ENCODE data around the gene FAR2.
"Not testable (repeated sequence)": the region's sequence is repeated elsewhere in the genome, so short reads cannot be mapped to it uniquely, and the experiment has no call there.

Gene FAR2

DNA sequence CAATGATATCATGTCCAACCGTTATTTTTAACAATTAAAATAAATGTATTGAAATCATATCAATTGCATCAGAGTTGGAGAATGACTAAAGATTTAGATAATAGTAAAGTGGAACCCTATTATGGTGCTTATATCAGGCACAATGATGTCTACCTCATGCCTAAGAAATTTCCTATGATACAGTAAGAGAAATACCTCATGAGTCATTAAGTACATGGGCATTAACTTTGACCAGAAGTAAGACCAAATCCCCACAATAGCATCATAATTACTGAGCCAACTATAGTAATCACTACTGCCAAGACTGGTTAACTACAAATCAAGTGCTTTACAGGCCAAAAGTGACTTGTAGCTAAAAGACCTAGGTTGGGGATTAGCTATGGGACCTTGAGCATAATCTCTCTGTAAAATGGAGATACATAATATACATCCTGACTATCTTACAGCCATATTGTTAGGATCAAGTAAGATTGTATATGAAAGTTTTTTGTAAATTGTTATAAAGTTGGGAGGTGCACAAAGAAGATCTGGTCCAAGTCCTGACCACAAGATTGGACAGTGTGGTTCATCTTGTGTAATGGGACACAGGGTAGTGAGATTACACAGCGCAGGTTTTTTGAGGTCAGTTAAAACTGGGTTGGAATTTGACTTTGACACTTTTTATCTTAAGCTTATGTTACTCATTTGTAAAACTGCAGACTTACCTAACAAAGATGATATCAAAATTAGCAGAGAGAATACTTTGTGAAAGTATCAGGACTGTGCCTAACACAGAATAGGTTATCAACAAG, 171.4 kb downstream of the FAR2 start:
- peak; percentile 79 for DNase-seq (ENCODE audit: low read depth, low spot score)

DNA sequence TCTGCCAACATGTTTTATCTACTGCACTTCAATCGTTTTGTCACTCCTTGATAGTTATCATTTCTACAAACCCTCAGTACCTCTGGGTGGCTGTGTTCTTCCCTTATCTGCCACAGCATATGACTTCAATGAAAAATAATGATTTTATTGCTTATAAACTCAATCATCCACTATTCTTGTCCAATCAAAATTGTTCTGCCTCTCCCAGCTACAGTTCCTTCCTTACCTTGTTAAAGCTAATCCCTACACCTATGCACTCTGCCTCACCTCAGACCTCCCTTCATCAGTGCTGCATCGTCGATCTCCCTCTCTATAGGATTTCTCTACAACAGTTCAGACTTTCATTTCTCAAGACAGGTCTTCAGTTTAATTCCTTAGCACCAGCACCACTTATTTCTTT, 173.1 kb downstream of the FAR2 start:
- DNase-seq (ENCODE audit: low read depth, low spot score) = no peak

DNA sequence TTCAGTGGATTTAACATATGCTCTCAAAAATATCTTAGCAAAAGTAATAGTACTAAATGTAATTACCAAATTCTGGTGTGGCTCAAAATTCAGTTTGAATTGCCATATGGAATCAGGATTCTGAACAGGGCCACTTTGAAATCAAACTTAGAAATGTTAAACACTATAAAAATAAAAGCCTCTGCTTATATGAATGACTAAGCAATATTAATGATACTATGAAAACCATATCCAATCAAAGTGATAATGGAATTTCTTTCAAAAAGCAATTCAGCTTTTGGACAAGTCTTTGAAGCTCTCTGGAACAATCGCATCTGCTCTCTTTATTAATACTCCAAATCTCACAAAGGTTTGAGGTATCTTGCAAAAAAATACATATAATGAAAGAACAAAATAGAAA, 180.3 kb downstream of the FAR2 start:
- no peak for DNase-seq (ENCODE audit: low read depth, low spot score)

DNA sequence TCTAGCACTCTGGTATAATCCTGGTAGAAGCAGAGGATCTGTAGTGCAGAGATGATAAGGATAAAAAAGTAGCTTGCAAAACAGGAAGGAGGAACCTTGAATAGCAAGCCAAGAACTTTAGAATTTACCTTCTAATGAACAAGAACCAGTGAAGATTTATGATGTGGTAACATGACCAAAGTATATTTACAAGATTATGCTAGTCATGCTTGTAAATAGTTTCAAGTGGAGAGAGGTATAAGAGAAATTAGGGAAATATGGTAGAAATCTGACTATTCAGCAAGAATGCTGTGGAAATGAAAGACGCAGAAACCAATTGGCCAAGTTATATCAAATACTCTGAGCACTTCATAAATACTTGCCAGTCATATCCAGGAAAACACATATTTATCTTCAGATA, 184.1 kb downstream of the FAR2 start:
- no peak for DNase-seq (ENCODE audit: low read depth, low spot score)

DNA sequence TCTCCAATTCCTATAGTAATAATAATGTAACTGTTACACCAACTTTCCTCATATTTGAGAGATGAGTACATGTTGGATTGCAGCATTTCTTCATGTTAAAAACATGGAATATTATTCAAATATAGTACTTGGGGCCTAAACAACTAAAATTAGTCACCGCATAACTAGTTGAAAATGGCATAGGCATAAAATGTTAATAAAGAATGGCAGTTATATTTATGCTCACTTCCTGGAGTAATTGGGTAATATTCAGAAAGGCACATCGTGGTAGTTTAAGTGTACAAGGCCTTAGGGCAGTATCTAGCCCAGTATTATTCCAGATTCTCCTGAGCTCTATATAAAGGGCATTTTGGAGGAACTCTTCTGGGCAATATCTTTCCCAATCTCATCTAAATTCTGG, 185.9 kb downstream of the FAR2 start:
- no peak for DNase-seq (ENCODE audit: low read depth, low spot score)

DNA sequence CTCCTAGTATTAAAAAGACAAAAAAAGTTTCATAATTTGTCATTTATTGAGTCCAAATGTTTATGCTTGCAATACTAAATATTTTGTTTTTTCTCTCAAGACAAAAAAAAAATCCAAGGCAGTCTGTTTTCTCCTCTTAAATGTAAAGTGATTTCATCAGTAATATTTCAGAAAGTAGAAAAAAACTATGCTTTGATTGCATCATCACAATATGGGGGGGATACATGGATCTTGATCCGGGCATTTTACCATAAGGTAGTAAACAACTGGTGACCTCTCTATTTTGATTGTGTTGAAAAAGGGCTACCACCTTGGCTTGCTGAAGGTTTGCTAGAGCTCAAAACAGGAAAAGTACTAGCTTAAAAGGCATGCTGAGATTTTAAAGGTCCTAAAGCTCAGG, 188.2 kb downstream of the FAR2 start:
- DNase-seq (ENCODE audit: low read depth, low spot score) = no peak

DNA sequence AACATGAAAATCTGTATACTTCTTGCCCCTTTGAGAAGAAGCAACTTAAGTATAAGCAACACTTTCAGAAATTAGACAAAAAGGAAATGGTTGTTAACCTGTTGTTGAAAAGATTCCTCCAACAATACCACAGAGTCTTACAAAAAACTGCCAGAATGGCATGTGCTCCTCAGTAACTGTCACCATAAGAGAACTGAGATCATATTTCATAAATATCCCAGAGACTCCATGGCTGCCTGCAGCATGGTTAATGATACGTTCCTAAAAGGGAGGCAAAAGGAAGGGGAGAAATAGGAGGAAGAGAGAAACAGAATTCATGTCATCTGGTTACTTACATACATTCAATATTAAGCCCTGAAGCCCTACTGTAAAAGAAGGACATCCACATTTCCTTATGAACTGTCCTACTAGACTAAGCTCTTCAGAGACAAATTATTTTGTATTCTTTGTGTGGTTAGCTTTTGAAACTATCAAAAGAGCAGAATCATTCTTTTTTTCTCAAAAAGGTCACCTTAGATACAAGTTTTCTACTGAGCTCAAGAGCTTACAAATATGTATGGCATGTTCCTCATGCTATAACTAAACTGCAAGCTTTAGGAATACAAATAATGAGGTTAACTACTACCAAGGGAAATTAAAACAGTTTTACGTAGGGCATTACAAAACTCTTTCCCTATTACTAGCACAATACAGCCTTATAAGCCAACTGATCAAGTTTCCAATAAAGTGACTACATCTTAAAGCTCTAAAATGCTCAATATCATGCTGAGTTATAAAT, 194.1 kb downstream of the FAR2 start:
- DNase-seq (ENCODE audit: low read depth, low spot score) = no peak

DNA sequence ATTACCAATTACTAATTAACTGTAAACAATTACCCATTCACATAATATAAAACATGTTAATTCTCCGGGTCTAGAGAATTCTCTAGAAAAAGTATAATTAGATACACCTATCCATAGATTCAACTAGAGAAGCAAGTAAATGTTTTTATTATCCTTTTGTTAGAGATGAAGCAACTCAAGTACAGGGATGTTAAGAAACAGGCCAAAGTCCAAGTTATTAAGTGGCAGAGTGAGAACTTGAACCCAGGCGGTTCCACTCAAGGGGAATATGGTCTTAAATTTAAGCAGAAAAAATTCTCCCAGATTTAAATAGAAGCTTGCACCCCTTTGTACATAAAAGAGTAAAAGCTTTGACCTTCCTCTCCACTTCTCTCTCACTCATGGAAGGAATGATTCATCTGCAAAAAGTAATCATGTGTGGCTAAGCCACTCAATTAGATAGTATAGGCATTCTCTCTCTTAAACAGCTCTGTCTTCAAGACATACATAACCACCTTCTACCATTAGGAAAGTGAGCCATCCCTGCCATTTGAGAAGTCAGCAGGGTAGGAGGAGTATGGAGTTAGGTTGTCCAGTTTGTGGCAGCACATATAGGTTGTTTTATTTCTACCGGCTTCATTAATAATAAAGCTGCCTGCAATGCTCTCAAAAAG, 197.8 kb downstream of the FAR2 start:
- DNase-seq (ENCODE audit: low read depth, low spot score) = peak; percentile 12

DNA sequence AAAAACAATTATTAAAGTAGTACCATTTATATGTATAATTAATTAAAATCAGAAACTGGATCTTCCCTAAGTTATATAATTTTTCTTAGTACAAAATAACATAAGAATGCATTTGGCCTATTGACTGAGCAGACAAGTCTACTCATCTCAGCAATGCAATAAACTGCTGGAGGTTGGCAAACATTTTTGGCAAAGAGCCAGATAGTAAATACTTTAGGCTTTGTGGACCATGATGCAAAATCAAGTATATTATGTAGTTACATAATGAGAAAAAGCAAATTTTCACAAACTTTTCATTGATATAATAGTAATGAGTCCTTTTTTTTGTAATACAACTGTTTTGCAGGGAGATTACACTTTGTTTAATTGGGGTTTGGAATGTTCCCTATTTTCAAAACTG, 201.0 kb downstream of the FAR2 start:
- peak; percentile 48 for DNase-seq (ENCODE audit: low read depth, low spot score)

DNA sequence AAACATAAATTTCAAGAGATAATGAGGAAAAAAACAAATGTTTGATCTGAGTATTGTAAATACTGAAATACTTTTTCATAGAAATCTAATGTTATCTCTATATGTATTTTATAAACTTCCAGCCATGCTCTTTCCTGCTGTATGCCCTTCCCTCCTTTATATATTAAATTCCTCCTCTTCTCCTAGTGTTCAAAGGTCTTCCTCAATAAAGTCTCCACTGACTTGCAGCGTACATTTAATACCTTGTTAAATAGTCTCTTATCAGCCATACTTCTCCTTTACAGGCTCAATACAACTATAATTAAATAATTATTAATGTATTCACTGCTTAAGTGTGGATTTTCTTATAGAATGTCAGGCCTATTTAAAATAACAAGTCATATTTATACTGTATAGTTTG, 205.9 kb downstream of the FAR2 start:
- no peak for DNase-seq (ENCODE audit: low read depth, low spot score)

DNA sequence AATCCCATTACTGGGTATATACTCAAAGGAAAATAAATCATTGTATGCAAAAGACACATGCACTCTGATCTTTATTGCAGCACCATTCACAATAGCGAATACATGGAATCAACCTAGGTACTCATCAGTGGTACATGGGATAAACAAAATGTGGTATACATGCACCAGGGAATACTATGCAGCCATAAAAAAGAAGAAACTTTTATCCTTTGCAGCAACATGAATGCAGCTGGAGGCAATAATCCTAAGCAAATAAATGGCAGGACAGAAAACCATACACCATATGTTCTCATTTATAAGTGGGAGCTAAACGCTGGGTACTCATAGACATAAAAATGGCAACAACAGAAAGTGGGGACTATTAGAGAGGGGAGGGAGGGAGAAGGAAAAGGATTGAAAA, 216.0 kb downstream of the FAR2 start:
- no peak for DNase-seq (ENCODE audit: low read depth, low spot score)

DNA sequence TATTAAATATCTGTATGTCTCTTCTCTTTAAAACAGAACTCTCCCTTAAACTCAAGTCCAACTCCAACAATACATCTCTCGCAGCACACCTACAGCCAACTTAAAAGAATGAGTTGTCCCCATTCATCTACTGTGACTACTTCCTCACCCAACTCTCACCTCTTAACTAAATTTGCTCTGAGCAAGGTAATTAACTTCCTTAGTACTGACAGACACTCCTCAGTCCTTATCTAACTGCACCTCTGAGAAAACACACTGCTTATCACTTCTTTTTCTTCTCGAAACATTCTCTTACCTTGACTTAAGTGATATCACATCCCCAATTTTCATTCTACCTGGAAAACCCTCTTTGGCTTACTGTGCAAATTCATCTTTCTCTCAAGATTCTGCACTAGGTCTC, 224.9 kb downstream of the FAR2 start:
- DNase-seq (ENCODE audit: low read depth, low spot score) = no peak

DNA sequence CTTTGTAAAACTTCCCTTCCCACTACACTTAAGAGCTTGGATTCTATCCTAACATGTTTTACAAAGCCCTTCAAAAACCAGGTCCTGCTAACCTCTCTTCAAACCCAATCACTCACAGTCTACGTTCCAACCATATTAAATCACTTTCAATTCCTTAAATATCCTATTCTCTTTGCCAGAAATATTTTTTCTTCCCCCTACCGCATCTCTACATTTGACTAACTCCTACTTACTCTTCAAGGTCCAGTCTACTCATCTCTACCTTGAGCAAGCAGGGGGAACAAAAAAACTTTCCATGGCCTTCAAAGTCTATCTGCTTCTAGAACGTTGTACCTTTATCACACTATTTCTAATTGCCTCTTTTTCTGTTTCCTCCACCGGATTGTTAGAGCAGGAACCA, 225.8 kb downstream of the FAR2 start:
- DNase-seq (ENCODE audit: low read depth, low spot score) = no peak

DNA sequence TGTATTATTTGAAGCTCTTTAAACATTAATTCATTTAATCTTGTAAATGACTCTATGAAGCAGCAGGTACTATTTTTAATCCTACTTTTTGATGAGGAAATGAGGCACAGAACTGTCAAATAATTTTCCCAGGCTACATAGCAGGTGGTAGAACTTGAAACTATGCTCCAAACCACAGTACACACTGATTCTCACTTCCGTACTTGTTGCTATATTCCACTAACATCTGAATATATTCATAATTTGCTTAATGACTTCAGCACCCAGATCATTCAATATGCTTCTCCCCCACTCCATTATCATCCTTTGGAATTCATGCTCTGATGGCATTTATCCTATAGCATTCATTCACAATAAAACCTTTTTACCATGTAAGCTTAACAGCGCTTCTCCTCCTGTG, 227.0 kb downstream of the FAR2 start:
- no peak for DNase-seq (ENCODE audit: low read depth, low spot score)

DNA sequence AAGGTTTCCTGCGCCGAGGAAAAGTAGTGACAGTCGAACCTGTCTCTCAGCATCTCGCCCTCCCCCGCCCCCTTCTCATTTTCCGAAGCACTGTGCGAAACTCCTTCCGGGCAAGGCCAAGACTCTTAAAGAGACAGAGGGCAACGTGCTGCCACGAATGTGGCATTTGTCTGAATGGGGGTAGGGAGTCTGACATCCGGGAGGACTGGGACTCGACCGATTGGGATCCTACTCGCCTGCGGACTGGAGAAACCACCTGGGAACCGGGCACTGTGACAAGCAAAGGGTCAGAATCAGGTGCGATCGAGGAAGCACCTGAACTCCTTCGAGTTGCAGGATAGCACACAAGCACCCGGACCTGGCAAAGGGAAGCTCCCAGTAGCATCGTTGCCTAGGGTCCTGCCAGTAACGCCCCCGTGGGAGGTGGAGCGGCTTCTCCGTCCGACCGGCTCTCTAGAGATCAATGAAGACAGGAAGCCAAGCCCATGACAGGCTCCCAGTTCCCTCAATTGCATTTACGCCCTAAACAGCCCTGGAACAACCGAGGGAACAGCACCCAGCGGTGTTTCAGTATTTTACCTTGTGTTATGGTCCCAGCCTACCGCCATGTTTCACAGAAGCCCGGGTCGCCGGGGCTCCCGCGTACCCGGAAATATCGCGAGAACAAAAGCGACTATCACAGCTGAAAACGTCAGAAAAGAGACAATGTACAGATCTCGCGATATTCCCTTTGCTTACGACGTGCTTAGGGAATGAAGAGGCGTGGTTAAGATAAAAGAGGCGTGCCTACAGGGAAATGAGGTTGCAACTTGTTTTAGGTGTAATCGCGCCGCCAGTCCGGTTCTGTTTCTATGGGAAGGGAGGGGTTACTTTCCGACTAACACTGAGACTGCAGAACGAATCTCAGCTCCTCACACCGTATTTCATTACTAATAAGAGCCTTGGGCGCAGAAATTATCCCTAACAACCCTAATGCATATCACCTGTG, 231.8 kb downstream of the FAR2 start, which contains the start of gene ERGIC2:
Gene ERGIC2, minus strand, starts transcription at position 637 of the 988 bp plus-strand sequence. CDS start 9,539 bp downstream, outside the sequence.
- DNase-seq (ENCODE audit: low read depth, low spot score) = peak; percentile 99

DNA sequence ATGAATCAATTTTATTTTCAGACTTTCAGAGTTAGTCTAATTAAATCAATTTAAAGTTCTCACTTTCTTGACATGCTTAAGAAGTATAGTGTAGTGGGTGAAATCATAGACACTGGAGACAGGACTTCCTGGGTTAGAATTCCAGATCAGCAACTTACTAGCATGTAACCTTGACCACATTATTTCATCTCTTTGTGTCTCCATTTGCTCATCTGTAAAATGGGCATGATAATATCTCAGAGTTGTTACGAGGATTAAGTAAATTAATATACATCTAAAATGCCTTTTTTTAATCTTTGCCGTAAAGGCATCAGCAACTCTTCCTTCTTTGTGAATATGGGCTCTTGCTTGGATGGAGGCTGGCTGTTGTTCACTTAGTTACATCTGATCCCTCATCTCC, 233.2 kb downstream of the FAR2 start:
- DNase-seq (ENCODE audit: low read depth, low spot score) = no peak

DNA sequence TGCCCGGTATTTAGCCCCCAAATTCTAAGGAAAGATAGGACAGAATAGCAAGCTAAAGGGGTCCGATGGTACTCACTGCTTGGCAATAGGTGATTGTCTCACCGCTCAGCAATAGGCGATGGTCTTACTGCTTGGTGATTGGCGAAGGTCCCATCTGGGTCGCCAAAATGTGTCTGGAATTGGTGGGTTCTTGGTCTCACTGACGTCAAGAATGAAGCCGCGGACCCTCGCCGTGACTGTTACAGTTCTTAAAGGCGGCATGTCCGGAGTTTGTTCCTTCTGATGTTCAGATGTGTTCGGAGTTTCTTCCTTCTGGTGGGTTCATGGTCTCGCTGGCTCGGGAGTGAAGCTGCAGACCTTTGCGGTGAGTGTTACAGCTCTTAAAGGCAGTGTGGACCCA, 236.1 kb downstream of the FAR2 start:
- DNase-seq (ENCODE audit: low read depth, low spot score) = not testable (repeated sequence)
